Measurements from ENCODE around the gene UIMC1.
"Not testable (repeated sequence)": the region's sequence is repeated elsewhere in the genome, so short reads cannot be mapped to it uniquely, and the experiment has no call there.

The UIMC1 gene

DNA sequence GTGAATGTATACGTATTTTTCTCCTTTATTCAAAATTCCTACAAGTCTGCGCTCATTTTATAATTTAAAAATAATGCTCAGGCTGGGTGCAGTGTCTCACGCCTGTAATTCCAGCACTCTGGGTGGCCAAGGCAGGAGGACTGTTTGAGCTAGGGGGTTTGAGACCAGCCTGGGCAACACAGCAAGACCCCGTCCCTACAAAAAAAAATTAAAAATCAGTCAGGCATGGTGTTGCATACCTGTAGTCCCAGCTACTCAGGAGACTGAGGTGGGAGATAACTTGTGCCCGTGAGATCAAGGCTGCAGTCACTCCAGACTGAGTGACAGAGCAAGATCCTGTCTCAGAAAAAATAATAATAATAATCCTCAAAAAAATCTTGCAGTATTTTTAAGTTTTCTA, 7.8 kb downstream of the UIMC1 start:
- TF ChIP-seq, protein P1, sequence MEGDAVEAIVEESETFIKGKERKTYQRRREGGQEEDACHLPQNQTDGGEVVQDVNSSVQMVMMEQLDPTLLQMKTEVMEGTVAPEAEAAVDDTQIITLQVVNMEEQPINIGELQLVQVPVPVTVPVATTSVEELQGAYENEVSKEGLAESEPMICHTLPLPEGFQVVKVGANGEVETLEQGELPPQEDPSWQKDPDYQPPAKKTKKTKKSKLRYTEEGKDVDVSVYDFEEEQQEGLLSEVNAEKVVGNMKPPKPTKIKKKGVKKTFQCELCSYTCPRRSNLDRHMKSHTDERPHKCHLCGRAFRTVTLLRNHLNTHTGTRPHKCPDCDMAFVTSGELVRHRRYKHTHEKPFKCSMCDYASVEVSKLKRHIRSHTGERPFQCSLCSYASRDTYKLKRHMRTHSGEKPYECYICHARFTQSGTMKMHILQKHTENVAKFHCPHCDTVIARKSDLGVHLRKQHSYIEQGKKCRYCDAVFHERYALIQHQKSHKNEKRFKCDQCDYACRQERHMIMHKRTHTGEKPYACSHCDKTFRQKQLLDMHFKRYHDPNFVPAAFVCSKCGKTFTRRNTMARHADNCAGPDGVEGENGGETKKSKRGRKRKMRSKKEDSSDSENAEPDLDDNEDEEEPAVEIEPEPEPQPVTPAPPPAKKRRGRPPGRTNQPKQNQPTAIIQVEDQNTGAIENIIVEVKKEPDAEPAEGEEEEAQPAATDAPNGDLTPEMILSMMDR (IDR thresholded peaks at IDR 0.05; ENCODE audit: insufficient read depth, low read depth, low read length, missing control alignments) = no peak
- DNase-seq (ENCODE audit: low read depth) = no peak
- no peak overlapping the region for H3K4me3 ChIP-seq (ENCODE audit: low read depth, low read length)

DNA sequence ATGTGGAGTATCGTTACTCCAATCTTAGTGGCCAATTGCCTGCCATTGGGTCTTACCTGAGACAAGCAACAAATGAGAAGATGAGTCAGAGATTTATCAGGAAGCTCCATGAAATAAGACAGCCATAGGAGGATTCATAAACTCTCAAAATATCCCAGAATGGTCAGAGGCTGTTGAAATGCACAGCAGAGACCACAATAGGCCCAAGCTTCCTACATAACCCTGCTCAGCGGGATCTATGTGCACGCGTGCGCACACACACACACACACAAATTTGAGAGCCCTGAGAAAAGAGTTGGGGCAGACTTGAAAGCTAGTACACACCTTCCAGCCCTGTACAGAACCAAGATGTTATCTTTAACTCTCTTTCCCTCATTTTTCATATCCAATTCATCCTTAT, 9.8 kb downstream of the UIMC1 start:
- H3K4me3 ChIP-seq (ENCODE audit: low read depth, low read length) = no peak overlapping the region
- TF ChIP-seq, protein P1 (IDR thresholded peaks at IDR 0.05; ENCODE audit: insufficient read depth, low read depth, low read length, missing control alignments) = no peak
- DNase-seq (ENCODE audit: low read depth) = peak; percentile 18

DNA sequence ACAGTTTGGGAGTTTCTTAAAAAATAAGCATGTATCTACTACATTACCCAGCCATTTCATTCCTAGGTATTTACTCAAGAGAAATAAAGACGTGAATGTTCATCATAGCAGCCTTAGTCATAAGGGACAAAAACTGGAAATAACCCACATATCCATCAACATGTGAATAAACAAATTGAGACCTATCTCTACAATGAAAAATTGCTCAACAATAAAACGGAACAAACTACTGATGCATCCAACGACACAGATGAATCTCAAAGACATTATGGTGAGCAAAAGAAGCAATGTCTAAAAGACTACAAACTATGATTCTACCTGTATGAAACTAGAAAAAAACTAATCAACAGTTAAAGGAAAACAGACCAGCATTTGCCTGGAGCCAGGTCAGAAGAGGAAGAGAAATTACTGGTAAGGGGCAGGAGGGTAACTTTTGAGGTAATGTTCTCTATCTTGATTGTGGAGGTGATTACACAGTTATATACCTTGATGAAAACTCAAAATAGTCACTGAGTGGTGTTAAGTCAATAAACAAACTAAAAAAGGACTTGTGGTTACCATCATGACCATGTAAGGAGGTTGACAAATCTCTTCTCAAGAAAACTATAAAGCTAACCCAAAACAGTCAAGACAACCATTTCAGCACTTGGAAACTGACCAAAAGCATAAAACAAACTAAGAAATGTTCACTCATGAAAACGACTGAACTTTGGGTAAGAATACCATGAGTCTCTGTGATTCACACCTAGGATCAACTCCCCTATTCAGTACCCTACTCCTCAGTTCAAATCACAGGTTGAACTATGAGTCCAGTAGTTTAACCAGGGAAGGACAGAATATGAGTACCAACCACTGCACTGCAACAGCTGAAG, 10.4 kb downstream of the UIMC1 start:
- peak overlapping the region; percentile 8 for H3K4me3 ChIP-seq (ENCODE audit: low read depth, low read length)
- TF ChIP-seq, protein P1 (IDR thresholded peaks at IDR 0.05; ENCODE audit: insufficient read depth, low read depth, low read length, missing control alignments) = no peak
- peak; percentile 46 for DNase-seq (ENCODE audit: low read depth)

GRCh38 chr5:176995122-176995490, 11.5 kb downstream of the UIMC1 start:
- H3K4me3 ChIP-seq (ENCODE audit: low read depth, low read length) = no peak overlapping the region
- DNase-seq (ENCODE audit: low read depth) = no peak
- TF ChIP-seq, protein P1 (IDR thresholded peaks at IDR 0.05; ENCODE audit: insufficient read depth, low read depth, low read length, missing control alignments) = no peak

- DNase-seq (ENCODE audit: low read depth) = peak; percentile 81
- TF ChIP-seq, protein P1 (IDR thresholded peaks at IDR 0.05; ENCODE audit: insufficient read depth, low read depth, low read length, missing control alignments) = no peak
- no peak overlapping the region for H3K4me3 ChIP-seq (ENCODE audit: low read depth, low read length)
Observed at GRCh38 chr5:176994460-176995121, 12.0 kb downstream of the UIMC1 start.

DNA sequence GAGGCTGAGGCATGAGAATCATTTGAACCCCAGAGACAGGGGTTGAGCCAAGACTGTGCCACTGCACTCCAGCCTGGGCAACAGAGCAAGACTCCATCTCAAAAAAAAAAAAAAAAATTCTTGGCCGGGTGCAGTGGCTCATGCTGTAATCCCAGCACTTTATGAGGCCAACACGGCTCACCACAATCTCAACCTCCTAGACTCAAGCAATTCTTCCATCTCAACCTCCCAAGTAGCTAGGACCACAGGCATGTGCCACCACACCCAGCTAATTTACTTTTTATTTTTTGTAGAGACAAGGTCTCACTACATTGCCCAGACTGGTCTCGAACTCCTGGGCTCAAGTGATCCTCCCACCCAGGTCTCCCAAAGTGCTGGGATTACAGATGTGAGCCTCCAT, 13.5 kb downstream of the UIMC1 start:
- H3K4me3 ChIP-seq (ENCODE audit: low read depth, low read length); DNase-seq (ENCODE audit: low read depth): not testable (repeated sequence)

DNA sequence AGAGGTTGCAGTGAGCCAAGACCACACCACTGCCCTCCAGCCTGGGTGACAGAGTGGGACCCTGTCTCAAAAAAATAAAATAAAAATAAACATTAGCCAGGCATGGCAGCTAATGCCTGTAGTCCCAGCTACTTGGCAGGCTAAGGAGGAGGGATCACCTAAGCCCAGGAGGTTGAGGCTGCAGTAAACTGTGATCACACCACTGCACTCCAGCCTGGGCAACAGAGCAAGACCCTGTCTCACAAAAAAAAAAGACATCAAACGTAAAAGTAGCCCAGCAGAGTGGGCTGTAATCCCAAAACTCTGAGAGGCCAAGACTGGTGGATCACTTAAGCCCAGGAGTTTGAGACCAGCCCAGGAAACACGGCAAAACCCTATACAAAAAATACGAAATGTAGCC, 19.0 kb downstream of the UIMC1 start:
- no peak overlapping the region for H3K4me3 ChIP-seq (ENCODE audit: low read depth, low read length)
- no peak for DNase-seq (ENCODE audit: low read depth)
- TF ChIP-seq, protein P1 (IDR thresholded peaks at IDR 0.05; ENCODE audit: insufficient read depth, low read depth, low read length, missing control alignments) = no peak

Data from GM12865 (cell line).